ENCODE measurements around the gene RNASE2. TPM values are rescaled to one million over a fixed set of nuclear protein-coding genes. Genes with fewer than 3 reads are reported as not detected.

Gene RNASE2
- polyA plus RNA-seq, 3 donors: 100 to 483 (median 307) TPM

DNA sequence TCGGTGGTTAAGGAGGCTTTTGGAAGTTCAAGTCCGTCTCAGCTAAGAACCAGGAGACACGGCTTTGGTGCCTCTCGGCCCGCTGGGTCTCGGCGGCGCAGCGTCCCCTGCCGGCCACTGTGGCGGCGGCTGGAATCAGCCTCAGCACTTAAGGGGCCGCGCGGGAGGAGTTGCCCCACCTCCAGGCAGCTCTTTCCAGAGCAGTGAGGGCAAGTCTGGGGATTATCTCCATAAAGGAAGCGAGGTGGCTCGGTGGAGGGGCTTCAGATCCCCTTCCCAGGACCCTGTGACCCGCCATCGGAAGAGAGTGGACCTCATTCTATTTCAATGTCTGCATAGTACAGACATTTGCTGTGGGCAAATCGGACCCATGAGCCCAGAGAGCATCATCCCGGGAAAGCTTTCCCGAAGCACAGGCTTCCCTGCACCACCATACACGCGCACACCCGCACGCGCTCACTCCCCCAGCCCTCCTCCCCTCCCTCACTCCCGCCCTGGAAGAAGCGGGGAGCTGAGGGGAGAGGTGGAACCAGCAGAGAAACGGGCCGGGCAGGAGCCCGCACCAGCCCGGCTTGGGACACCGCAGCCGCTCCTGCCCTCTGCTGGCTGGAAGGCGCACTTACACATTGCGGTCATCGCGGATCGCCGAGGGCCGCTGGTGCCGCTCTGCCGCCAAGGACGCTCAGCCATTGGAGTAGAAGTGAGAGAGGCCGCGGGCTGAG lies 15.9 kb downstream of the RNASE2 start:
- TF ChIP-seq, protein P1, sequence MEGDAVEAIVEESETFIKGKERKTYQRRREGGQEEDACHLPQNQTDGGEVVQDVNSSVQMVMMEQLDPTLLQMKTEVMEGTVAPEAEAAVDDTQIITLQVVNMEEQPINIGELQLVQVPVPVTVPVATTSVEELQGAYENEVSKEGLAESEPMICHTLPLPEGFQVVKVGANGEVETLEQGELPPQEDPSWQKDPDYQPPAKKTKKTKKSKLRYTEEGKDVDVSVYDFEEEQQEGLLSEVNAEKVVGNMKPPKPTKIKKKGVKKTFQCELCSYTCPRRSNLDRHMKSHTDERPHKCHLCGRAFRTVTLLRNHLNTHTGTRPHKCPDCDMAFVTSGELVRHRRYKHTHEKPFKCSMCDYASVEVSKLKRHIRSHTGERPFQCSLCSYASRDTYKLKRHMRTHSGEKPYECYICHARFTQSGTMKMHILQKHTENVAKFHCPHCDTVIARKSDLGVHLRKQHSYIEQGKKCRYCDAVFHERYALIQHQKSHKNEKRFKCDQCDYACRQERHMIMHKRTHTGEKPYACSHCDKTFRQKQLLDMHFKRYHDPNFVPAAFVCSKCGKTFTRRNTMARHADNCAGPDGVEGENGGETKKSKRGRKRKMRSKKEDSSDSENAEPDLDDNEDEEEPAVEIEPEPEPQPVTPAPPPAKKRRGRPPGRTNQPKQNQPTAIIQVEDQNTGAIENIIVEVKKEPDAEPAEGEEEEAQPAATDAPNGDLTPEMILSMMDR (IDR thresholded peaks at IDR 0.05): peak; percentile 98
- no peaks in the 10 kb centered on the region for H3K27me3 ChIP-seq (ENCODE audit: control insufficient read depth in 2 of 2, insufficient read depth in 2 of 2, low read length in 2 of 2)

DNA sequence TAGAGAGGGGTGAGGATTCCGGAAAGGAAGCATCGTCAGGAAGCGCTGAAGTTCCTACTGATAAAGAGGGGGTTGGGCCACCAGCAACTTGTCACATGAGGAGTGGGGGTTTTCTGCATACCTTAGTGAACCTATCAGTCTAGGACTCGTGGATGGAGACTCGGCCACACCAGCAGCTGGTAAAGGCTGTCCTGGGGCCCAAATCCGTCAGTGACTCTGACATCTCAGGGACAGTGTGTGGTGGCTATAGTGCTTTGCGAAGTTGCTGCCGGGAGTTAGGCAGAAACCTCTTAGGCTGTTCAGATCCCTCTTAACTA lies 16.4 kb downstream of the RNASE2 start:
- Histone ChIP-seq H3K27ac (ENCODE audit: low read depth in 1 of 2, low read length in 2 of 2) (no peak overlapping the region), H3K79me2 (ENCODE audit: insufficient read depth, low read length) (no peaks in the 10 kb centered on the region), H3K9ac (ENCODE audit: insufficient read depth, low read length, poor library complexity, severe bottlenecking) (no peak overlapping the region), H4K20me1 (ENCODE audit: insufficient read depth, low read length) (no peaks in the 10 kb centered on the region), H3K4me2 (replicated peaks; ENCODE audit: extremely low read depth, low read length, poor library complexity, severe bottlenecking) (peak overlapping the region; percentile 93), H3K36me3 (replicated peaks in 1 of 2; ENCODE audit: control insufficient read depth in 1 of 2, insufficient read depth in 2 of 2, low read length in 2 of 2) (no peaks in the 10 kb centered on the region), H2AFZ (ENCODE audit: insufficient read depth, low read depth, low read length, poor library complexity, severe bottlenecking) (peak overlapping the region; percentile 99), H3K4me1 (ENCODE audit: control insufficient read depth in 1 of 2, insufficient read depth in 2 of 2, low read length in 2 of 2) (peaks cover 10 to 16% of the 10 kb centered on the region in 2 donors), H3K9me3 (replicated peaks in 1 of 2; ENCODE audit: control insufficient read depth in 1 of 2, insufficient read depth in 1 of 2, low read length in 2 of 2) (no peaks in the 10 kb centered on the region), H3K4me3 (replicated peaks in 1 of 3; ENCODE audit: low read depth in 2 of 3, low read length in 3 of 3) (peak overlapping the region in 2 of 3 experiments; percentile 87 to 92), H3K27me3 (ENCODE audit: control insufficient read depth in 2 of 2, insufficient read depth in 2 of 2, low read length in 2 of 2) (no peaks in the 10 kb centered on the region)
- Mint-ChIP-seq H3K4me3 (peak overlapping the region; percentile 91 to 96), H3K36me3 (no peaks in the 10 kb centered on the region), H3K9me3 (no peaks in the 10 kb centered on the region), H3K27me3 (ENCODE audit: low read depth in 3 of 3) (peaks cover 4 to 11% (median 8%) of the 10 kb centered on the region in 3 donors), H3K4me1 (peaks cover 24% of the 10 kb centered on the region), H3K27ac (peak overlapping the region in 5 of 7 donors; percentile 14 to 77 (median 70))
- WGBS (ENCODE audit: insufficient coverage): 7% methylated on average over 6 of the region's 8 CpGs
- intact Hi-C loops (cut with micrococcal nuclease): loop anchor here (1.0 to 10.0 kb wide), 4 partner anchors 113 to 277 kb away; no protein-coding TSS in a partner anchor
- TF ChIP-seq, protein P1 (IDR thresholded peaks at IDR 0.05): no peak
- no peak for DNase-seq

More for the DNA sequence above, 15.9 kb downstream of the RNASE2 start:
- peaks cover 10 to 16% of the 10 kb centered on the region in 2 donors for H3K4me1 ChIP-seq (ENCODE audit: control insufficient read depth in 1 of 2, insufficient read depth in 2 of 2, low read length in 2 of 2)
- H3K4me2 ChIP-seq (replicated peaks; ENCODE audit: extremely low read depth, low read length, poor library complexity, severe bottlenecking): peak overlapping the region; percentile 93
- no peaks in the 10 kb centered on the region for H3K36me3 ChIP-seq (replicated peaks in 1 of 2; ENCODE audit: control insufficient read depth in 1 of 2, insufficient read depth in 2 of 2, low read length in 2 of 2)
- peak overlapping the region; percentile 99 for H2AFZ ChIP-seq (ENCODE audit: insufficient read depth, low read depth, low read length, poor library complexity, severe bottlenecking)
- H3K9ac ChIP-seq (ENCODE audit: insufficient read depth, low read length, poor library complexity, severe bottlenecking): peak overlapping the region; percentile 69
- peak; percentile 77 to 84 (median 83) for DNase-seq
- no peaks in the 10 kb centered on the region for H3K9me3 ChIP-seq (replicated peaks in 1 of 2; ENCODE audit: control insufficient read depth in 1 of 2, insufficient read depth in 1 of 2, low read length in 2 of 2)
- Mint-ChIP-seq H3K27me3 (ENCODE audit: low read depth in 3 of 3) (peaks cover 4 to 11% (median 8%) of the 10 kb centered on the region in 3 donors), H3K4me3 (peak overlapping the region; percentile 91 to 96), H3K4me1 (peaks cover 24% of the 10 kb centered on the region), H3K36me3 (no peaks in the 10 kb centered on the region), H3K9me3 (no peaks in the 10 kb centered on the region), H3K27ac (peak overlapping the region; percentile 70 to 89 (median 85))
- H4K20me1 ChIP-seq (ENCODE audit: insufficient read depth, low read length): no peaks in the 10 kb centered on the region
- under 1% methylated on average over 34 of the region's 47 CpGs for WGBS (ENCODE audit: insufficient coverage)
- intact Hi-C loops (cut with micrococcal nuclease): loop anchor here (1.0 to 10.0 kb wide), 4 partner anchors 113 to 276 kb away; no protein-coding TSS in a partner anchor
- peak overlapping the region in 1 of 2 donors; percentile 68 for H3K27ac ChIP-seq (ENCODE audit: low read depth in 1 of 2, low read length in 2 of 2)
- no peaks in the 10 kb centered on the region for H3K79me2 ChIP-seq (ENCODE audit: insufficient read depth, low read length)
- H3K4me3 ChIP-seq (replicated peaks in 1 of 3; ENCODE audit: low read depth in 2 of 3, low read length in 3 of 3): peak overlapping the region; percentile 70 to 92 (median 87)

Data from CD14-positive monocyte (primary cell).